Activated CD8-positive, alpha-beta T cell treated with anti-CD3 and anti-CD28 coated beads for 36 hours (primary cell): ENCODE results near the gene HOXB1. TPM values are rescaled to one million over a fixed set of nuclear protein-coding genes. Genes with fewer than 3 reads are reported as not detected.

Experiments used
- ATAC-seq: fragments of 200-7000 bp; cut with Tn5 transposase; one replicate; pipeline ENCODE4 v1.10.0; 2021; ENCODE audit warnings: mild to moderate bottlenecking, moderate library complexity
- CTCF ChIA-PET: fragments of 350-600 bp; sonication (Branson Sonifier 250); formaldehyde crosslinking; loops from one replicate; lab custom pipeline; 2021; ENCODE audit warnings: antibody characterized with exemption; lab: Charles Lee
- POLR2A ChIA-PET: fragments of 350-600 bp; sonication (Branson Sonifier 250); formaldehyde crosslinking; loops from one replicate; lab custom pipeline; 2021; ENCODE audit warnings: antibody characterized with exemption; lab: Charles Lee
- DNase-seq: peaks from one replicate; pipeline ENCODE4 v3.0.0-alpha.2; 2020
- H3K27ac Mint-ChIP-seq: one replicate; pipeline ENCODE4 v1.8.0; 2021; ENCODE audit warnings: mild to moderate bottlenecking, mixed read lengths
- H3K27me3 Mint-ChIP-seq: one replicate; pipeline ENCODE4 v1.8.0; 2021; ENCODE audit warnings: mixed read lengths
- H3K36me3 Mint-ChIP-seq: one replicate; pipeline ENCODE4 v1.8.0; 2021; ENCODE audit warnings: low read depth, mixed read lengths
- H3K4me1 Mint-ChIP-seq: one replicate; pipeline ENCODE4 v1.8.0; 2021; ENCODE audit warnings: low read depth, mixed read lengths
- H3K4me3 Mint-ChIP-seq: one replicate; pipeline ENCODE4 v1.8.0; 2021; ENCODE audit warnings: mild to moderate bottlenecking, moderate library complexity, mixed read lengths
- H3K9me3 Mint-ChIP-seq: one replicate; pipeline ENCODE4 v1.8.0; 2021; ENCODE audit warnings: mixed read lengths
- CTCF ChIP-seq: fragments of 200-600 bp; IDR thresholded peaks from one replicate; pipeline ENCODE4 v1.8.0; 2022; ENCODE audit warnings: antibody characterized with exemption, mild to moderate bottlenecking
- intact Hi-C: fragments of 100-400 bp; cut with micrococcal nuclease; formaldehyde crosslinking; loops from one replicate; pipeline ENCODE4 v1.10.0; 2022
- total RNA-seq, 2 experiments: library from RNA; stranded (reverse); gene quantifications; one replicate each; pipeline ENCODE4 v1.2.3, GENCODE V29; 2021

HOXB1 gene
- total RNA-seq, 2 experiments from 2014 or later, result not detected

- no peak for TF ChIP-seq CTCF
- ChIA-PET POLR2A (interaction anchor here (1.0 to 1.9 kb wide), 2 partner anchors 20 to 130 kb away, joined by 3 to 6 read pairs; no protein-coding TSS in a partner anchor), CTCF (interaction anchor here (1.0 to 1.2 kb wide), 2 partner anchors 49 to 53 kb away, joined by 3 to 6 read pairs; partner anchors contain the start of gene HOXB5)
- H3K27me3 Mint-ChIP-seq, result peaks cover 1% of the 10 kb centered on the region
- intact Hi-C loops, result loop anchor here (5.0 kb wide), 1 partner anchor 42 kb away; no protein-coding TSS in a partner anchor
- ATAC-seq (peak; percentile 2), DNase-seq (peak; percentile 69)
- H3K4me3 Mint-ChIP-seq, result peak overlapping the region; percentile 85
- H3K4me1 Mint-ChIP-seq, result peaks cover 37% of the 10 kb centered on the region
- peak overlapping the region; percentile 97 for H3K27ac Mint-ChIP-seq
- H3K36me3 Mint-ChIP-seq, result peaks cover 9% of the 10 kb centered on the region
- H3K9me3 Mint-ChIP-seq, result no peaks in the 10 kb centered on the region
Observed at GRCh38 chr17:48544349-48545021, 13.7 kb upstream of the HOXB1 start.

- Mint-ChIP-seq H3K27me3 (peaks cover 1% of the 10 kb centered on the region), H3K9me3 (no peaks in the 10 kb centered on the region), H3K4me1 (peaks cover 37% of the 10 kb centered on the region), H3K4me3 (peak overlapping the region; percentile 85), H3K36me3 (peaks cover 9% of the 10 kb centered on the region), H3K27ac (peak overlapping the region; percentile 97)
- ChIA-PET POLR2A (interaction anchor here (0.6 to 1.9 kb wide), 3 partner anchors 9 to 129 kb away, joined by 3 to 6 read pairs (median 3); no protein-coding TSS in a partner anchor), CTCF (interaction anchor here (1.0 to 1.2 kb wide), 2 partner anchors 49 to 52 kb away, joined by 3 to 6 read pairs; partner anchors contain the start of gene HOXB5)
- TF ChIP-seq CTCF, result no peak
- DNase-seq (peak; percentile 68), ATAC-seq (peak; percentile 46)
- intact Hi-C loops, result loop anchor here (5.0 kb wide), 1 partner anchor 42 kb away; no protein-coding TSS in a partner anchor
Observed at GRCh38 chr17:48543854-48544348, 13.1 kb upstream of the HOXB1 start.

GRCh38 chr17:48543107-48543853, 12.5 kb upstream of the HOXB1 start:
- Mint-ChIP-seq H3K27ac (peak overlapping the region; percentile 97), H3K4me1 (peaks cover 33% of the 10 kb centered on the region), H3K4me3 (peak overlapping the region; percentile 85), H3K36me3 (peaks cover 9% of the 10 kb centered on the region), H3K9me3 (no peaks in the 10 kb centered on the region), H3K27me3 (peaks cover 1% of the 10 kb centered on the region)
- CTCF ChIA-PET, result interaction anchor here (0.7 to 1.3 kb wide), 3 partner anchors 50 to 192 kb away, joined by 3 to 6 read pairs (median 4); partner anchors contain the start of gene HOXB5
- POLR2A ChIA-PET, result interaction anchor here (0.6 to 1.9 kb wide), 6 partner anchors 9 to 155 kb away, joined by 3 to 6 read pairs (median 4); no protein-coding TSS in a partner anchor
- ATAC-seq (peak; percentile 63), DNase-seq (peak; percentile 76)
- TF ChIP-seq CTCF, result peak; percentile 45
- intact Hi-C loops, result loop anchor here (5.0 kb wide), 1 partner anchor 41 kb away; no protein-coding TSS in a partner anchor

- H3K4me1 Mint-ChIP-seq, result peaks cover 28% of the 10 kb centered on the region
- H3K4me3 Mint-ChIP-seq, result peak overlapping the region; percentile 85
- intact Hi-C loops, result loop anchor here (5.0 kb wide), 1 partner anchor 40 kb away; no protein-coding TSS in a partner anchor
- no peak for DNase-seq
- CTCF ChIA-PET, result interaction anchor here (0.7 to 1.3 kb wide), 2 partner anchors 50 to 191 kb away, joined by 3 to 4 read pairs; no protein-coding TSS in a partner anchor
- no peak for ATAC-seq
- H3K27me3 Mint-ChIP-seq, result peaks cover 1% of the 10 kb centered on the region
- H3K9me3 Mint-ChIP-seq, result no peaks in the 10 kb centered on the region
- H3K36me3 Mint-ChIP-seq, result peaks cover 9% of the 10 kb centered on the region
- peak overlapping the region; percentile 87 for H3K27ac Mint-ChIP-seq
- TF ChIP-seq CTCF, result no peak
- POLR2A ChIA-PET, result interaction anchor here (0.6 to 1.9 kb wide), 5 partner anchors 12 to 154 kb away, joined by 3 to 6 read pairs (median 4); no protein-coding TSS in a partner anchor
Observed at GRCh38 chr17:48542698-48543106, 11.9 kb upstream of the HOXB1 start.
